ENCODE measurements around the gene FGB. TPM values are rescaled to one million over a fixed set of nuclear protein-coding genes. Genes with fewer than 3 reads are reported as not detected.
A peak's percentile ranks its signal among the peaks of the same experiment; 100 is the strongest.

The FGB gene
- total and polyA plus RNA-seq, 2 of the 13 experiments (the other 11 are each of a cell fraction or from before 2014, with no cell fraction given) = 226 to 784 TPM

DNA sequence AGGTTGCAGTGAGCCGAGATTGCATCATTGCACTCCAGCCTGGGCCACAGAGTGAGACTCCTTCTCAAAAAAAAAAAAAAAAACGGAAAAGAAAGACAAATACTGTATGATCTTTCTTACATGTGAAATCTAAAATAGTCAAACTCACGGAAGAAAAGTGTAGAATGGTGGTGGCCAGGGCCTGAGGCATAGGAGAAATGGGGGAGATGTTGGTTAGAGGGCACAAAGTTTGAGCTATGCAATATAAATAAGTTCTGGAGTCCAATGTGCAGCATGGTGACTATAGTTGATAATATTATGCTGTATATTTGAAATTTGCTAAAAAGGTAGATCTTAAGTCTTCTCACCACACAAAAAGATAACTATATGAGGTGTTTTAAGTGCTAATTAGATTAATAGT is 29.1 kb downstream of the FGB start (continued):
- TF ChIP-seq, protein P1, sequence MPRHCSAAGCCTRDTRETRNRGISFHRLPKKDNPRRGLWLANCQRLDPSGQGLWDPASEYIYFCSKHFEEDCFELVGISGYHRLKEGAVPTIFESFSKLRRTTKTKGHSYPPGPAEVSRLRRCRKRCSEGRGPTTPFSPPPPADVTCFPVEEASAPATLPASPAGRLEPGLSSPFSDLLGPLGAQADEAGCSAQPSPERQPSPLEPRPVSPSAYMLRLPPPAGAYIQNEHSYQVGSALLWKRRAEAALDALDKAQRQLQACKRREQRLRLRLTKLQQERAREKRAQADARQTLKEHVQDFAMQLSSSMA (CRISPR knock-in tag; IDR thresholded peaks at IDR 0.05) = no peak
- TF ChIP-seq GATA4 (IDR thresholded peaks at IDR 0.05; ENCODE audit: borderline replicate concordance, low read depth) = no peak
- peak; percentile 22; the same call in 1 of the 2 replicates for TF ChIP-seq RARA (CRISPR knock-in tag; IDR thresholded peaks at IDR 0.05)
- TF ChIP-seq NCOR1 (IDR thresholded peaks at IDR 0.05; ENCODE audit: borderline replicate concordance, low read length) = peak; percentile 46; the same call in 1 of the 2 replicates
- no peak for TF ChIP-seq ZSCAN22 (CRISPR knock-in tag; IDR thresholded peaks at IDR 0.05)
- TF ChIP-seq, protein P2, sequence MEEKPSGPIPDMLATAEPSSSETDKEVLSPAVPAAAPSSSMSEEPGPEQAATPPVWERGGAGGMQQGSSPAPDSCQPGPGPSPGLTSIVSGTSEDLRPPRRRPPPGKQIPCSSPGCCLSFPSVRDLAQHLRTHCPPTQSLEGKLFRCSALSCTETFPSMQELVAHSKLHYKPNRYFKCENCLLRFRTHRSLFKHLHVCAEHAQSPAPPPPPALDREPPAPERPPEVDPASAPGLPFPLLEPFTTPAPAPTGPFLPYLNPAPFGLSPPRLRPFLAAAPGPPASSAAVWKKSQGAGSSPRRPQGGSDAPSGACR (CRISPR knock-in tag; IDR thresholded peaks at IDR 0.05) = no peak
- TF ChIP-seq ATF7 (IDR thresholded peaks at IDR 0.05) = 0 out of 2 replicates have a peak, but pooled peaks have one; percentile 11
- no peak for TF ChIP-seq ATF7 (CRISPR knock-in tag; IDR thresholded peaks at IDR 0.05)
- no peak for TF ChIP-seq RXRA (CRISPR knock-in tag; IDR thresholded peaks at IDR 0.05)
- TF ChIP-seq CEBPB (IDR thresholded peaks at IDR 0.05; ENCODE audit: borderline replicate concordance, low read depth, low read length) = 0 out of 2 replicates have a peak, but pooled peaks have one; percentile 30
- TF ChIP-seq HIVEP1 (CRISPR knock-in tag; IDR thresholded peaks at IDR 0.05) = no peak
- no peak for TF ChIP-seq JUNB (CRISPR knock-in tag; IDR thresholded peaks at IDR 0.05; ENCODE audit: borderline replicate concordance)
- peak; percentile 52; the same call in 1 of the 2 replicates for TF ChIP-seq HNF4A (CRISPR knock-in tag; IDR thresholded peaks at IDR 0.05)
- 0 out of 2 replicates have a peak, but pooled peaks have one; percentile 25 for TF ChIP-seq NFIC (IDR thresholded peaks at IDR 0.05; ENCODE audit: low read length)

DNA sequence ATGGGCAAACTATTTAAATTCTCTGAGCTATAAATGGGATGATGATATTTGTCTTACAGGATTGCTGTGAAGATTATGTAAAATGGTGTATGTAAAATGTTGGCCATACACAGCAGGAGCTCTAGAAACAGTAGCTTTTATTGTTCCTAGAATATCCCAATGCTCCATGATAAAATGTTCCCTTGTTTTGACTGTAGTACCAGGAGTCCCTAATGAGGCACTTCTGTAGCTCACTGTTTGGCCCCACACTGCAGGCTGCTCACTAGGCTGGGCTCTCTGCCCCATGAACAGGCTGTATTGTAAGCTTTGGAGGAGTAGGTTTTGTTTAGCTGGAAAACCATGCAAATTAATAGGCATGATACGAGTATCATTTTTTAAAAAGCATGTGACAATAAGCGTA is 31.1 kb downstream of the FGB start:
- Histone ChIP-seq H2AFZ (ENCODE audit: low read length) (no peak overlapping the region), H3K9ac (ENCODE audit: insufficient read depth, low read depth, low read length) (no peak overlapping the region; the same call in 1 of the 2 replicates), H3K9me3 (ENCODE audit: low read length) (no peaks in the 10 kb centered on the region), H3K36me3 (replicated peaks in 1 of 2; ENCODE audit: control insufficient read depth in 1 of 2, insufficient read depth in 2 of 2, low read length in 2 of 2) (no peaks in the 10 kb centered on the region), H3K79me2 (ENCODE audit: insufficient read depth, low read length) (peaks cover 17% of the 10 kb centered on the region), H3K4me2 (ENCODE audit: low read depth, low read length) (no peak overlapping the region), H4K20me1 (ENCODE audit: insufficient read depth, low read length) (no peaks in the 10 kb centered on the region), H3K4me3 (replicated peaks in 1 of 3; ENCODE audit: insufficient read depth in 1 of 3, low read depth in 2 of 3, low read length in 3 of 3) (no peak overlapping the region), H3K4me1 (ENCODE audit: insufficient read depth, low read length) (peaks cover 94% of the 10 kb centered on the region), H3K27me3 (ENCODE audit: control insufficient read depth in 1 of 2, insufficient read depth in 2 of 2, low read length in 2 of 2) (no peaks in the 10 kb centered on the region), H3K27ac (ENCODE audit: extremely low read length, insufficient read depth, low read length) (peak overlapping the region; percentile 5)
- POLR2A ChIA-PET = interaction anchor here (0.9 to 16.0 kb wide), 5 partner anchors 9 to 34 kb away, joined by 3 to 468 read pairs (median 4); partner anchors contain the start of gene FGG
- ATAC-seq (no peak), FAIRE-seq (no peak), DNase-seq (ENCODE audit: low spot score) (no peak)
- CTCF ChIA-PET (ENCODE audit: low intra/inter-chr PET ratio, low total read pairs) = no interaction called here
- in situ Hi-C loops (cut with HindIII; ENCODE audit: extremely low pct_ligation_motif_present, low pct_unique_long_range_greater_than_20kb) = no loop called here
- intact Hi-C loops (cut with micrococcal nuclease; ENCODE audit: unreplicated experiment) = no loop called here
- BruUV-seq (replicated peaks) = no TSS peak
- 46% methylated on average over 2 of the region's 2 CpGs for WGBS (ENCODE audit: low lambda C conversion rate)
- TF ChIP-seq, protein P3, sequence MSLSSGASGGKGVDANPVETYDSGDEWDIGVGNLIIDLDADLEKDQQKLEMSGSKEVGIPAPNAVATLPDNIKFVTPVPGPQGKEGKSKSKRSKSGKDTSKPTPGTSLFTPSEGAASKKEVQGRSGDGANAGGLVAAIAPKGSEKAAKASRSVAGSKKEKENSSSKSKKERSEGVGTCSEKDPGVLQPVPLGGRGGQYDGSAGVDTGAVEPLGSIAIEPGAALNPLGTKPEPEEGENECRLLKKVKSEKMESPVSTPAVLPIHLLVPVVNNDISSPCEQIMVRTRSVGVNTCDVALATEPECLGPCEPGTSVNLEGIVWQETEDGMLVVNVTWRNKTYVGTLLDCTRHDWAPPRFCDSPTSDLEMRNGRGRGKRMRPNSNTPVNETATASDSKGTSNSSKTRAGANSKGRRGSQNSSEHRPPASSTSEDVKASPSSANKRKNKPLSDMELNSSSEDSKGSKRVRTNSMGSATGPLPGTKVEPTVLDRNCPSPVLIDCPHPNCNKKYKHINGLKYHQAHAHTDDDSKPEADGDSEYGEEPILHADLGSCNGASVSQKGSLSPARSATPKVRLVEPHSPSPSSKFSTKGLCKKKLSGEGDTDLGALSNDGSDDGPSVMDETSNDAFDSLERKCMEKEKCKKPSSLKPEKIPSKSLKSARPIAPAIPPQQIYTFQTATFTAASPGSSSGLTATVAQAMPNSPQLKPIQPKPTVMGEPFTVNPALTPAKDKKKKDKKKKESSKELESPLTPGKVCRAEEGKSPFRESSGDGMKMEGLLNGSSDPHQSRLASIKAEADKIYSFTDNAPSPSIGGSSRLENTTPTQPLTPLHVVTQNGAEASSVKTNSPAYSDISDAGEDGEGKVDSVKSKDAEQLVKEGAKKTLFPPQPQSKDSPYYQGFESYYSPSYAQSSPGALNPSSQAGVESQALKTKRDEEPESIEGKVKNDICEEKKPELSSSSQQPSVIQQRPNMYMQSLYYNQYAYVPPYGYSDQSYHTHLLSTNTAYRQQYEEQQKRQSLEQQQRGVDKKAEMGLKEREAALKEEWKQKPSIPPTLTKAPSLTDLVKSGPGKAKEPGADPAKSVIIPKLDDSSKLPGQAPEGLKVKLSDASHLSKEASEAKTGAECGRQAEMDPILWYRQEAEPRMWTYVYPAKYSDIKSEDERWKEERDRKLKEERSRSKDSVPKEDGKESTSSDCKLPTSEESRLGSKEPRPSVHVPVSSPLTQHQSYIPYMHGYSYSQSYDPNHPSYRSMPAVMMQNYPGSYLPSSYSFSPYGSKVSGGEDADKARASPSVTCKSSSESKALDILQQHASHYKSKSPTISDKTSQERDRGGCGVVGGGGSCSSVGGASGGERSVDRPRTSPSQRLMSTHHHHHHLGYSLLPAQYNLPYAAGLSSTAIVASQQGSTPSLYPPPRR (CRISPR knock-in tag; IDR thresholded peaks at IDR 0.05; ENCODE audit: borderline replicate concordance) = 0 out of 2 replicates have a peak, but pooled peaks have one; percentile 4
